Neuron (in vitro differentiated cells): ENCODE results near the gene PYGM.

Experiments used
- H2AFZ ChIP-seq: one replicate; pipeline ENCODE4 v1.6.1; 2013; ENCODE audit warnings: low read depth, mild to moderate bottlenecking, inconsistent platforms, low read length, moderate library complexity
- H3K27me3 ChIP-seq: one replicate; pipeline ENCODE4 v1.6.1; 2013; ENCODE audit warnings: low read length; ENCODE audit not compliant: insufficient read depth
- H3K36me3 ChIP-seq: one replicate; pipeline ENCODE4 v1.6.1; 2013; ENCODE audit warnings: low read length; ENCODE audit not compliant: insufficient read depth
- H3K4me1 ChIP-seq: one replicate; pipeline ENCODE4 v1.6.1; 2013; ENCODE audit warnings: low read length; ENCODE audit not compliant: insufficient read depth
- H3K4me3 ChIP-seq: 2 replicates; pipeline ENCODE4 v1.5.1; 2013; ENCODE audit warnings: mild to moderate bottlenecking, low read length, moderate library complexity
- H3K9me3 ChIP-seq: one replicate; pipeline ENCODE4 v1.6.1; 2013; ENCODE audit warnings: low read length

PYGM gene

GRCh38 chr11:64769283-64769682, 9.5 kb upstream of the PYGM start:
- Histone ChIP-seq H3K27me3 (no peaks in the 10 kb centered on the region), H3K4me3 (no peak overlapping the region), H3K9me3 (no peaks in the 10 kb centered on the region), H3K4me1 (peaks cover 15% of the 10 kb centered on the region), H2AFZ (no peak overlapping the region), H3K36me3 (peaks cover 94% of the 10 kb centered on the region)

- Histone ChIP-seq H3K36me3 (peaks cover 93% of the 10 kb centered on the region), H3K4me3 (no peak overlapping the region), H2AFZ (no peak overlapping the region), H3K9me3 (no peaks in the 10 kb centered on the region), H3K4me1 (peaks cover 23% of the 10 kb centered on the region), H3K27me3 (no peaks in the 10 kb centered on the region)
These were observed 8.5 kb upstream of the PYGM start for GRCh38 chr11:64768300-64768694.

- Histone ChIP-seq H3K36me3 (peaks cover 91% of the 10 kb centered on the region), H3K9me3 (no peaks in the 10 kb centered on the region), H3K4me3 (no peak overlapping the region), H3K27me3 (no peaks in the 10 kb centered on the region), H3K4me1 (peaks cover 29% of the 10 kb centered on the region), H2AFZ (no peak overlapping the region)
These were observed 7.8 kb upstream of the PYGM start for GRCh38 chr11:64767344-64768299.

DNA sequence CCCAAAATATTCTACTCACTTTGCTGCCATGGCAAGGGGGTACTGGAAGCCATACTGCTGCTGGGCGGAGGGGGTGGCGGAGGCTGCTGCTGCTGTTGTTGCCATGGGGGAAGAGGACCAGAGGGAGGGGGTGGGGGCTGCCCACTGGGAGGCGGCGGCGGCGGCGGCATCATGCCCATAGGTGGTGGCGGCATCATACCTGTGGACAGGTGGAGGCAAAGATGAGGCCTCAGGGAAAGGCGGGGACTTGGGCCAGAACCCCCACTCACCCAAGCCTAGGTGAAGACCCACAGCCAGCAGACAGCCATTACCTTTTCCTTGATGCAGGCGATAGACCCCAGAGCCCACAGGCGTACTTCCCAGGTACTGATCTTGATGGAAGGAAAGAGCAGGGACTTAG, 7.1 kb upstream of the PYGM start:
- no peak overlapping the region for H2AFZ ChIP-seq
- no peaks in the 10 kb centered on the region for H3K27me3 ChIP-seq
- H3K9me3 ChIP-seq = no peaks in the 10 kb centered on the region
- no peak overlapping the region for H3K4me3 ChIP-seq
- H3K4me1 ChIP-seq = peaks cover 32% of the 10 kb centered on the region
- peaks cover 83% of the 10 kb centered on the region for H3K36me3 ChIP-seq

GRCh38 chr11:64765851-64766665, 6.3 kb upstream of the PYGM start:
- Histone ChIP-seq H3K4me3 (no peak overlapping the region), H3K36me3 (peaks cover 75% of the 10 kb centered on the region), H2AFZ (no peak overlapping the region), H3K9me3 (no peaks in the 10 kb centered on the region), H3K27me3 (no peaks in the 10 kb centered on the region), H3K4me1 (peaks cover 32% of the 10 kb centered on the region)

- no peaks in the 10 kb centered on the region for H3K27me3 ChIP-seq
- no peaks in the 10 kb centered on the region for H3K9me3 ChIP-seq
- H3K36me3 ChIP-seq = peaks cover 68% of the 10 kb centered on the region
- no peak overlapping the region for H3K4me3 ChIP-seq
- no peak overlapping the region for H2AFZ ChIP-seq
- peaks cover 39% of the 10 kb centered on the region for H3K4me1 ChIP-seq
These were observed 5.6 kb upstream of the PYGM start for GRCh38 chr11:64765291-64765850.

DNA sequence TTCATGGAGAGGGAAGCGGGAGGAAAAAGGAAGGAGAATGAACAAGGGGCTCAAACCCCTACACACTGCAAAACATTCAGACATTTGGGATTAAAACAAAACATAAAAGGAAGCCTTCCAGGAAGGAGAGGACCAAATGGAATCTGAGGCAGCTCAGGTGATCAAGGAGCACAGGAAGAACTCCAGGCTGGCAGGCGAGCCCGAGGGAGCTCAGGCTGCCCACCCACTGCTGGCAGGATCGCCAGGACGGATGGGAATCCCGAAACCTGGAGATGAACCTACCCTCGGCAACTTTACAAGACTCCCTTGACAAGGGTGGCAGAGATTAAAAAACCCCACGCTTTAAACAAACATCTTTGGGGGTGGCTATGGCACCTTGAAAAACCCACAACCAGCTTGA, 5.0 kb upstream of the PYGM start:
- no peak overlapping the region for H2AFZ ChIP-seq
- H3K4me1 ChIP-seq = peaks cover 45% of the 10 kb centered on the region
- peaks cover 62% of the 10 kb centered on the region for H3K36me3 ChIP-seq
- H3K9me3 ChIP-seq = no peaks in the 10 kb centered on the region
- H3K27me3 ChIP-seq = no peaks in the 10 kb centered on the region
- no peak overlapping the region for H3K4me3 ChIP-seq

- Histone ChIP-seq H3K36me3 (peaks cover 56% of the 10 kb centered on the region), H2AFZ (no peak overlapping the region), H3K27me3 (no peaks in the 10 kb centered on the region), H3K4me1 (peaks cover 51% of the 10 kb centered on the region), H3K4me3 (no peak overlapping the region), H3K9me3 (no peaks in the 10 kb centered on the region)
These were observed 4.4 kb upstream of the PYGM start for GRCh38 chr11:64764040-64764611.

- Histone ChIP-seq H3K9me3 (no peaks in the 10 kb centered on the region), H3K4me1 (peaks cover 54% of the 10 kb centered on the region), H3K27me3 (no peaks in the 10 kb centered on the region), H3K4me3 (no peak overlapping the region), H3K36me3 (peaks cover 50% of the 10 kb centered on the region), H2AFZ (no peak overlapping the region)
These were observed 3.8 kb upstream of the PYGM start for GRCh38 chr11:64763526-64764039.

DNA sequence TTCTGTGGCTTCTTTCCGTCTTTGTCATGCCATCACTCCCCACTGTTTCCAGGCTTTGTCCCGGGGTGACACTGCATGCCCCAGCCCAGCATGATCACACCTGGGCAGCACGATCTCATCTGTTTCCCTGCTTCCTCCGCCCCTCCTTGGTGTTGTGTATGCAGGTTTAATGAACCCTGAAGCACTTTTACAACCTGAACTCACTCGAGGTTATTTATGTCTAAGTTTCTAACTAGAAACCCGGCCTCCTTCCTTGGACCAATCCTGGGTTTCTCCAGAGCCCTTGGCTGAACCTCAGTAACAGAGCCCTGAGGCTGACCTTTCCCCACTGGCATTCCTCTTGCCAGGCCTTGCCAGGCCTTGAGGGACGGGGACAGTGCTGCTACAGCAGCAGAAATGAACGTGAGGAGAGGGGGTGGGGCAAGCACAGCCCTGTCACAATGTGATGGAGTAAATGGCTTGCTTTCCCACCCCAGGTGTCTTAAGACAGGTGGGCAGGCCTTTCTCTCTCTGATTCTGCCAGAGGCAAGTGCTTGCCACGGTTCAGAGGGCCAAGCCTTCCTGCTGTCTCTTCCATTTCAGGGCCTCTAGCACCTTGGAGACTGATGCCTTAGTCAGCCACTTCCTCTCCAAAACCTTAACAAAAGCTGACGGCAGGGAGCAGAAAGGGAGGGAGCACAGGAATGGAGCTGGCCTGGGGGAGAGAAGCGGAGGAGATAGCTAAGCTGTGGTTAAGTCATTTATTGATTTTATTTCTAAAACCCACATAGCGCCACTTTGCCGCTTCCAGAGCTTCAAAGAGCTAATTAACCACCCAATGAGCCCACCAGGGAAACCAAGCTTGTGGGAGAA, 3.1 kb upstream of the PYGM start:
- no peak overlapping the region for H3K4me3 ChIP-seq

GRCh38 chr11:64762277-64762673, 2.5 kb upstream of the PYGM start:
- Histone ChIP-seq H3K9me3 (no peaks in the 10 kb centered on the region), H3K36me3 (peaks cover 37% of the 10 kb centered on the region), H3K4me1 (peaks cover 54% of the 10 kb centered on the region), H3K27me3 (no peaks in the 10 kb centered on the region), H2AFZ (no peak overlapping the region), H3K4me3 (no peak overlapping the region)

More for the DNA sequence above, 3.1 kb upstream of the PYGM start:
- H3K4me1 ChIP-seq = peaks cover 54% of the 10 kb centered on the region
- peaks cover 44% of the 10 kb centered on the region for H3K36me3 ChIP-seq
- H3K9me3 ChIP-seq = no peaks in the 10 kb centered on the region
- no peak overlapping the region for H2AFZ ChIP-seq
- H3K27me3 ChIP-seq = no peaks in the 10 kb centered on the region
